Stimulated activated CD4-positive, alpha-beta T cell treated with anti-CD3 and anti-CD28 coated beads, TNF-alpha, amount 100 ng/mL, for 48 hours (primary cell): ENCODE data around the gene CHD6.

Experiments used
- DNase-seq, 3 donors: peaks; one replicate each; pipeline ENCODE4 v3.0.0-alpha.2; 2020; ENCODE audit warnings: low read depth in 3 of 3

CHD6 gene

GRCh38 chr20:41470362-41471095 is 147.6 kb downstream of the CHD6 start:
- no peak for DNase-seq

DNA sequence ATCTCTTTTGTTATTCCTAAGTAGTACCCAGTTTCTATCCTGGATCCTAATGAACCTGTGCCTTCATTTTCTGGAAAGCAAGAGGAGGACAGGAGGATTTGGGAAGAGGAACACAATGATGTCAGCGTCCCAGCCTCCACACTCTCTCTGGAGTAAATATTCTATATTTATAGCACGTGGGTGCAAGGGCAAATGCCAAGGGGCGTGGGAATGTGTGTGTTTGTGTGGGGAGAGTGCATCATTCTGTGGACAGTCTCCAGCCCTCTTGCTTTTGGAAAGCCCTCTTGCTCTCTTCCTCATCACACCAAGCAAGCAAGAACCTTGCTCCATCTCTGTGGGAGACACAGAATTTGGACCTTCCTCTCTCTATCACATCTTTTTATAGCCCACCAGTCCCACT is 148.3 kb downstream of the CHD6 start:
- no peak for DNase-seq

GRCh38 chr20:41468994-41469600 is 149.1 kb downstream of the CHD6 start:
- DNase-seq = no peak

DNA sequence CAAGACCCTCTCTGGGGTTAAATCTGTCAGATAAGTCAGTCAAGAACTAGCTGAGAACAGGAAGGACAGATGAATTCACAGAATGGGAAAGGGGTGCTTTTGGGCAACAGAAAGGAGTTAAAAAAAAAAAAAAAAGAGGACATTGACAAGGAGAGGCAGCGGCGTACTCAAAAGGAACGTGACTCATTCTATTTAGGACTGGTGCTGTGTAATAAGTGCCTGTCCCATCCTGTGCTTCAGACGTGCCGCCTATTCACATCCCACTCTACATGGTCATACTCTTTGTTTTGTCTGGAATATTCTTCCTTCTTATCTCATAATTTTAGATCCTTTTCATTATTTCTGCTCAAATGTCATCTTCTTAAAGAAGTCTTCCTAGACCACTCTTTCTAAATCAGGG is 150.5 kb downstream of the CHD6 start:
- DNase-seq = no peak

GRCh38 chr20:41467220-41467619 is 151.0 kb downstream of the CHD6 start:
- no peak for DNase-seq

DNA sequence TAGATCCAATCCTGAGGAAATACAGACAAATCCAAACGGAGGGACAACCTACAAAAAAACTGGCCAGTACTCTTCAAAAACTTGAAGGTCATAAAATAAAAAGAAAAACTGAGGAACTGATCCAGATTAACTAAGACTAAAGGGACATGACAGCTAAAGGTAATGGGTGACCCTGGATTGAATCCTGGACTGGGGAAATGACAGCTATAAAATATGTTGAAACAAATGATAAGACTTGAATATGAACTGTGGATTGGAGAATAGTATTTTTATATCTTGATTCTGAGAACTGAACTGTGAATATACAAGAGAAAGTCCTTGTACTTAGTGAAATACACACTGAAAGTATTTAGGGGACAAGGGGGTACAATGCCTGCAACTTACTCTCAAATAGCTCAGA is 154.6 kb downstream of the CHD6 start:
- DNase-seq = no peak

- DNase-seq = no peak
Measured at GRCh38 chr20:41462372-41463161, 155.6 kb downstream of the CHD6 start.

DNA sequence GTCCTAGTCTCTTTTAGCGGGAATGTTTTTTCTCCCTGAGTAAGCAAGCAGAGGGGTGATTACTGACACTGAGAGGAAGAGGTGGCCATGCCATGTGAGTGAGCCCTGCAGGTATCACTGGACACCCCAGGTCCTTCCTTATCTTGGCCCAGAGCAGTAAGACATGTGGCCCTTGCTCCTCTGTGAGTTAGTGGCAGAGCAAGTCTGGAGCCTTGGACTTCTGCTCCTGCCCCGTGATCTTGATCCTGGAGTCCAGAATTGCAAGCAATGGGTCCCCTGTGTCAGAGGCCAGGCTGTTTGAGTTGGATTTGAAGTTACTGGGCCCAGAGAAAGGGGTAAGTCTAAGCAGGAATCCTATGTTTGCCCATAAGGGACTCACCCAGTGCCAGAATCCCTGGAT is 159.4 kb downstream of the CHD6 start:
- DNase-seq = no peak

- DNase-seq = no peak
Measured at GRCh38 chr20:41457173-41457857, 160.9 kb downstream of the CHD6 start.

GRCh38 chr20:41456351-41456750 is 161.8 kb downstream of the CHD6 start:
- DNase-seq = no peak

DNA sequence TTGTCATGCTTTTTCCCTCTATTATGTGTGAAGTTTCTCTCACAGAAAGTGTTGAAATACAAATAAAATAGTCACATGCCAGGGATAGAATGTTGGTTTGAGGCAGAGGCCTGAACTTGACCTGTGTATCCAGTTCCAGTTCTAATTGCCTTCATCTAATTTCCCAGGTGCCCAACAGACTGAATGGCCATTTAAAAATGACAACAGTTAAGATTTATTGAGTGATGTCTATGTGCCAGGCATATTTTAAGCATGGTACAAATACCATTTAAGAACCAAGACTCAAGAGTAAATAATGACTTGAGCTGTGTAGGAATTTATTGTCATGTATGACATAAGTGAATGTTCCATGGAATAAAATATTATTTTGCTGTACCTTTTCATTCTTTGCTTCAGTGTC is 163.9 kb downstream of the CHD6 start:
- no peak for DNase-seq

GRCh38 chr20:41453010-41453950 is 164.9 kb downstream of the CHD6 start:
- no peak for DNase-seq

GRCh38 chr20:41452226-41452625 is 166.0 kb downstream of the CHD6 start:
- no peak for DNase-seq

DNA sequence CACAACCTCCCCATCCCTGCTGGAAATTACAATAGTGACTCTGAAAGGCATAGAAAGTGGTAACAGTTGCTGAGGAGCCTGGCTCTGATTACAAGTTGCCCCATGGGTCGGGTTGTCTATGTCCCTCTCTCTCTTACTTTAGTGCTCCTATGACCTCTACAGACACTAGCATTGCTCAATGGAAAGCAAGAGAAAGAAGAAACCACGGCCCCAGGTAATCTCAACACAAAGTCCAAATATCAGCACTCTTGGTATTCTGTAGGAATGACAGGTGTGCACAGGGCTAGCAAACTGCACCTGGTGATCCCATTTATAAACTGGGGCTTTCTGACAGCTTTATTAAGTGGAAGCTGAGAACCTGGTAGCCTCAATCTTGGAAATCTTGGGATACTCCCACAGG is 171.2 kb downstream of the CHD6 start:
- DNase-seq = no peak

DNA sequence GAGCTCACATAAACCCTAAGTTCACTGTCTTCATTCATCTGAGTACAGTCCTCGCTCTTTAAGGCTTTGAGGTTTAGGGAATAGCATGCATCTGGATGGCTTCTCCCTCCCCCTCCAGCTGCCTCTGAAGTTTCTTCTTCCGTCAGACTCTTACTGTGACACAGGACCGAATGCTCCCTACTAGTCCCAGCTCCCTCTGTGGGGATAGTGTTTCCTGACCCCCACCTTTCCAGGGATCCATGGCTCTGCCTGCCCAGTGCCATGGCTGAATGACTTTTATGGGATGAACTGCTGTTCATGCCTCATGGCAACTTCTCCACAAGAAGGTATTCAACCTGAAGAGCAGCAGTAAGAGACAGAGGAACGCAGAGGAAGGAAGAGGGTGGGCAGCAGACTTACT is 171.7 kb downstream of the CHD6 start:
- DNase-seq = no peak

- no peak for DNase-seq
Measured at GRCh38 chr20:41444821-41445220, 173.4 kb downstream of the CHD6 start.

- DNase-seq = no peak
Measured at GRCh38 chr20:41443691-41444090, 174.5 kb downstream of the CHD6 start.

DNA sequence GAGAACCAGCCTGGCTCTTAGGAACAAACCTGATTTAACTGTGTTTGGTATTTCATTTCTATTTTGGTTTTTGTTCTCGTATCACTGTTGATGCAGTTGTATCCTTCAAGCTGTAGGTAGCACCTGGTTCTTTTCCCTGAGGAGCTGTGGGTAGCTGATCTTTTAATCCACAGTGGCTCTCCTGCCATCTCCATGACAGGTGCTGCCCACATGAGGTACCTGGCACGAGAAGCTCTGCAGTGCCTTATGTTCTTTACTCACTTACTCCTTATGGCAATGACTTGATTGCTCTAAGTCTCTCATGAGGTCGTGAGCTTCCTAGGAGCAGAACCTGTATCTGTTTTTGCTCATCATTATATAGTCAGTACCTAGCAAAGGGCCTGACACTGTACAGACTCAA is 177.3 kb downstream of the CHD6 start:
- DNase-seq = no peak

GRCh38 chr20:41437836-41438235 is 180.3 kb downstream of the CHD6 start:
- DNase-seq = no peak

- DNase-seq = no peak
Measured at GRCh38 chr20:41436679-41437078, 181.5 kb downstream of the CHD6 start.

- DNase-seq = no peak
Measured at GRCh38 chr20:41433203-41433602, 185.0 kb downstream of the CHD6 start.
